Erythroblast (primary cell): ENCODE measurements around the gene PTBP2.

Source experiments
- GATA1 ChIP-seq: IDR thresholded peaks from 2 replicates; pipeline ENCODE4 v1.6.1; 2011; ENCODE audit warnings: low read depth, mild to moderate bottlenecking, control low read depth, low read length, moderate library complexity
- POLR2A ChIP-seq: IDR thresholded peaks from 2 replicates; pipeline ENCODE4 v1.6.1; 2011; ENCODE audit warnings: mild to moderate bottlenecking, low read length

GRCh38 chr1:96837781-96838216 lies 116.2 kb downstream of the PTBP2 start:
- no peak for TF ChIP-seq POLR2A
- no peak for TF ChIP-seq GATA1
